Measurements from ENCODE around the gene ACOT8. TPM values are rescaled to one million over a fixed set of nuclear protein-coding genes. Genes with fewer than 3 reads are reported as not detected.
A peak's percentile ranks its signal among the peaks of the same experiment; 100 is the strongest.
"Not testable (repeated sequence)": the region's sequence is repeated elsewhere in the genome, so short reads cannot be mapped to it uniquely, and the experiment has no call there.

ACOT8 gene
- total RNA-seq, 1 donor from 2014 or later = 31.9 TPM

- peak; percentile 89 for DNase-seq
- intact Hi-C loops (cut with micrococcal nuclease) = no loop called here
- ATAC-seq = peak; percentile 80
These were observed 33.1 kb upstream of the ACOT8 start for GRCh38 chr20:45890077-45890984.

DNA sequence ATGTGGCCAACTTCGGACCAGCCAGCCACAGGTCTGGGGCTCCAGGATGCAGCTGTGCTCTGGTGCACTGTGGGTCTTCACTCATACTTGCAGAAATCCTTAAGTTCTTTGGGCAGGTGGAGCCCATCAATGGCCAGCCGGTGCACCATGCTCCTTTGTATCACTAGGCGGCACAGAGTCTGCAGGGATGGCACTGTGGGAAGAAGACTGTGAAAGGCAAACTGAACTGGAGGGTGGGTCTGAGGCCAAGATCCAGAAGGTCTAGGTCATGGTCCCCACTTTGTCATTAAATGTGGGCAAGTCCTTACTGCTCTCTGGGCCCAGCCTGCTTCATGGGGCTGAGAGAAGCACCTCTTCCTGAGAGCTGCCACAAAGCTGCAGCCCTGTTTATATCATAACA is 31.5 kb upstream of the ACOT8 start:
- ATAC-seq = no peak
- intact Hi-C loops (cut with micrococcal nuclease) = no loop called here
- no peak for DNase-seq

- no peak for ATAC-seq
- intact Hi-C loops (cut with micrococcal nuclease) = no loop called here
- DNase-seq = no peak
These were observed 30.1 kb upstream of the ACOT8 start, which contains the start of gene SPATA25 for GRCh38 chr20:45887346-45887715. TSS of gene SPATA25 (minus strand) at chr20:45887622. CDS start at chr20:45887590, 32 bp downstream.

GRCh38 chr20:45886590-45887345 is 29.6 kb upstream of the ACOT8 start:
- ATAC-seq (no peak), DNase-seq (no peak)
- intact Hi-C loops (cut with micrococcal nuclease) = no loop called here

GRCh38 chr20:45883100-45883469 is 25.9 kb upstream of the ACOT8 start:
- intact Hi-C loops (cut with micrococcal nuclease) = no loop called here
- no peak for DNase-seq

GRCh38 chr20:45882469-45883099 is 25.4 kb upstream of the ACOT8 start:
- no peak for DNase-seq
- intact Hi-C loops (cut with micrococcal nuclease) = no loop called here
- ATAC-seq = no peak

More at GRCh38 chr20:45883100-45883469, 25.9 kb upstream of the ACOT8 start:
- no peak for ATAC-seq

- DNase-seq (peak; percentile 99), ATAC-seq (peak; percentile 95)
- intact Hi-C loops (cut with micrococcal nuclease) = no loop called here
These were observed 24.0 kb upstream of the ACOT8 start, which contains the start of gene ZSWIM1 for GRCh38 chr20:45880988-45881788. TSS of gene ZSWIM1 (plus strand) at chr20:45881227. CDS start at chr20:45882593, 1,366 bp downstream.

DNA sequence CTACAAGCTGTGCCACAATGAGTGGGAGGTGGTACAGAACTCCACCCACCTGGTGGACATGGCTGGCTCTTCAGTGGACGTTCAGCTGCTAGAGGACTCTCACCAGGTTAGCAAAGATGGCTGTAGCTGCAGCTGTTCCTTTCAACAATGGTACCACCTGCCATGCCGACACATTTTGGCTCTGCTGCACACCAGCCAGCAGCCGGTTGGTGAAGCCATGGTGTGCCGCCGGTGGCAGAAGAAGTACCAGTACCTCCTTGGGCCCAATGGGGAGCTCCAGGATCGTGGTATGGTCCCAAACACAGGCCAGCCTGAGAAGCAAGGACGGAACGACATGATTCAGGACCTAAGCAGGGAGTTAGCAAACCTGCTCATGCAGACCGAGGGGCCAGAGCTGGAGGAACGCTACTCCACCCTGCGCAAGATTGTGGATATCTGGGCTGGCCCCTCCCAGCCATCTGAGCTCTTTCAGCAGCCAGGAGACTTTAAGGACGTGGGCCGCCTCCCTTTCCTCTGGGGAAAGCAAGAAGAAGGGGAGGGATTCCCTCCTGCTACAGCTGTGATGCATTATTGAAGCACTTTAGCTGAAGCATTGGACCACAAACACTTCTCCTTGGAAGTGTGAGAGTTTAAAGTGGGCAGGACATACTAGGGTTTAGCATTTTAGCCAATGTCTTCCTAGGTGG is 21.0 kb upstream of the ACOT8 start:
- DNase-seq (peak; percentile 56), ATAC-seq (peak; percentile 49)
- intact Hi-C loops (cut with micrococcal nuclease) = no loop called here

DNA sequence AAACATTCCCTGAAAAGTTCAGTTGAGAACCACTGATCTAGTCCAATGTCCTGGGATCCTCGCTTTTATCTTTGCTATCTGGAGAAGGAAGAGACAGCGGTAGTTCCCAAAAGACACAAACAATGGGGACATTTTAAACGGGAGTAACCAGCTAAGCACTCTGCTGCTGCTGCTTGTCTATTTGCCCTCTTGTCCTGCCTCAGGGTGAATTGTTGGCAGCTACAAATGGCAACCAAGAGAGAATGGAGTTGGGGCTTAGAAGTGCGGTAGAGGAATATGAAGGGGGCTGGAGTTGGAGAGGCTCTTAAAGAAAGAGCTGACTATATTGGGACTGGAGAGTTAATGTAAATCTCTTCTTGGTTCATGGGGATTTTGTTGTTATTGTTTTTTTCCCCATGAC is 17.4 kb upstream of the ACOT8 start:
- ATAC-seq = no peak
- no peak for DNase-seq
- intact Hi-C loops (cut with micrococcal nuclease) = no loop called here

DNA sequence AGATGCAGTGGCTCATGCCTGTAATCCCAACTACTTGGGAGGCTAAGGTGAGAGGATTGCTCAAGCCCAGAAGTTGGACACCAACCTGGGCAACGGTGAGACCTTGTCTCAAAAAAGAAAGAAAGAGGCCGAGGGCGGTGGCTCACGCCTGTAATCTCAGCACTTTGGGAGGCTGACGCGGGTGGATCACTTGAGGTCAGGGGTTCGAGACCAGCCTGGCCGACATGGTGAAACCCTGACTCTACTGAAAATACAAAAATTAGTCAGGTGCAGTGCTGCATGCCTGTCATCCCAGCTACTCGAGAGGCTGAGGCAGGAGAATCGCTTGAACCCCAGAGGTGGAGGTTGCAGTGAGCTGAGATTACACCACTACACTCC is 16.9 kb upstream of the ACOT8 start:
- intact Hi-C loops (cut with micrococcal nuclease); DNase-seq; ATAC-seq: not testable (repeated sequence)

DNA sequence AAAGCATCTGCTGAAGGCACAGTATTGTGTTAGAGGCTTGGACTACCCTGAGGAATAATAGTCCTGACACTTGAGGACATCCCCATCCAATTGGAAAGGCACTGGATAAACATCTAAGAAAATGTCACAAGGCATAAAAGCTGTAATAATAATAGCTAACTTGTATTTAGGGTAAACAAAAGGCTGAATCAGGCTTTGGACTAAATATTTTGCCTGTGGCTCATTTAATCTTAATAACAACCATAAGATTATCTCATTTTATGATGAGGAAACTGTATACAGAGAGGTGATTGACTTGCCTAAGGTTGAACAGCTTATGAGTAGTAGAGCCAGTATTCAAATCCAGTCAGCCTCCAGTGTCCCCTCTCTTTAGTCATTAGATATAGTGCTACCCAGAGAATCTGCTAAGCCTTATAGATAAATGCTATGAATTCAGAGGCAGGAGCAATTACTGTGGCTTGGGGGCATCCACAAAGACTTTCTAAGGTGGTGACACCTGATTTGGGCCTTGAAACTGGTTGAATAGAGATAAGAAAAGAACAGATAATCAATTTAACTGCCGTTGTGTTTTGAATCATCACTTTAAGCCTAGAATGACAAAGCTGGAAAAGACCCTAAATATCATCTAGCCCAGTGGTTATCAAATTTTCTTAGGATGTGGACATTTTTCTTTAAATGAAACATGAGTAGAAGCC is 16.4 kb upstream of the ACOT8 start:
- intact Hi-C loops (cut with micrococcal nuclease) = no loop called here
- ATAC-seq (no peak), DNase-seq (no peak)

DNA sequence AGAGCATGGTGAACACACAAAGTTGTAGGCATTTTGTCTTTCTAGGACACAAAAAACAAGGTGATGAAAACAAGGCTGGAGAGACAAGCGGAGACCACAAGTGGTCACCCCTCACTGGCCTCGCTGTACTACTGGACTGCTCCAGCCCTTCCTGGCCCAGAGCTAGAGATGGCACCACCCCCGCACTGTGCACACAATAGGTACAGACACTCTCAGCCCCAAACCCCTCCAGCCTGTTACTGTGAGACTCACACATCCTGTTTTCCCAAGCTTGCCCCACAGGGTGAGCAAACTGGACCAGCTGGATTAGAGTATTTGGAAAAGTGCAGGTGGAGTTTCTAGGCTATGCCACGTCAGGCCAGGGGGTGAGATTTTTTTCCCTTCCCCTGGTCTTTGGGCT is 15.4 kb upstream of the ACOT8 start:
- ATAC-seq (no peak), DNase-seq (no peak)
- intact Hi-C loops (cut with micrococcal nuclease) = no loop called here

DNA sequence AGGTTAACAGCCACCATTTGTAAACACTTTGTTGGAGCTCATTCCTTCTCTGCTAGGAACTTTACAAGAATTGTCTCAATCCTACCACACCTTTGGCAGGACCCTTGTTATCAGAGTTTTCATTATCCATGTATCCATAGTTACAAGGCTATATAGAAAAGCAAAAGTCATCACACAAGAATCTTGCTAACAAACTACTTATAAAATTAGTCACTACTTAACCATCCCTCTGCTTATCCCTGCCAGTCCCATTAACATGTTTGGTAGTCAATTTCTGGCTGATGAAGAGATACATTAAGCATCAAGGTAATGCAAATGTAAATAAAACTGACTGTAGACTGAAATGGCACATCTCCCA is 10.6 kb upstream of the ACOT8 start:
- intact Hi-C loops (cut with micrococcal nuclease) = no loop called here
- no peak for DNase-seq
- ATAC-seq = no peak

DNA sequence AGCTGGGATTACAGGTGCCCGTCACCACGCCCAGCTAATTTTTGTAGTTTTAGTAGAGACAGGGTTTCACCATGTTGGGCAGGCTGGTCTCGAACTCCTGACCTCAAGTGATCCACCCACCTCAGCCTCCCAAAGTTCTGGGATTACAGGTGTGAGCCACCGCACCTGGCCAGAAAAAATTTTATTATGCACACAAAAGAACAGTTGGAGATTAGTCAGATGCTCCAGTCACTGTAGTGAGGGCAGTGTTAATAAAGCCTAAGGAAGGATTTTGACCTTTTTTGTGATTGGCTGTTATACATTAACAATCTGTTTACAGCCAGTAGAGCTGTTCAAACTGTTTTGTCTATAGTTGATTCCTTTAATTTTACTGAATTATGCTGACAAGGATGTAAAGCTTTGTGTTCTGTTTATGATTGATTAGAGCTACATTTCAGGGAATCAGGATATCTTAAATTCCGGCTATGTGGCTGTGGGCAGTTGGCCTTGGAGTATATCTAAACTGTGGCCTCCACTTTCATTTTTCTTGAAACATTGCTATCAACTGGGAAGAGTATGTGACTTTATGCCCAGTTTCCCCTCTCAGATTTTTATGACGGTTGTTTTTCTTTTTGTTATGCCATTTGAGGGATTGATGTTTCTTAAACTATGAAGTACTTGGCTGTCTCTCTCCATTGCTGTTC is 10.1 kb upstream of the ACOT8 start:
- intact Hi-C loops (cut with micrococcal nuclease) = no loop called here
- ATAC-seq (no peak), DNase-seq (no peak)

DNA sequence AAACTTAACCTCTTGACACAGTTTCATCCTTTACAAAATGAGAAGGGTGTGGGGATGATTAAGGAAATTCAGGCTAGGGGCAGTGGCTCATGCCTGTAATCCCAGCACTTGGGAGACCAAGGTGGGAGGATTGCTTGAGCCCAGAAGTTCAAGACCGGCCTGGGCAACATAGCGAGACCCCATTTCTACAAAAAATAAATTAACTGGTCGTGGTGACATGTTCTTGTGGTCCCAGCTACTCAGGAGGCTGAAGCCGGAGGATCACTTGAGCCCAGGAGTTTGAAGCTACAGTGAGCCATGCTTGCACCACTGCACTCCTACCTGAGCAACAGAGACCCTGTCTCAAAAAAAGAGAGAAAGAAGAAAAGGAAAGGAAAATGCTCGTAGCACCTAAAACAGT is 9.3 kb upstream of the ACOT8 start:
- ATAC-seq = no peak
- no peak for DNase-seq
- intact Hi-C loops (cut with micrococcal nuclease) = no loop called here

DNA sequence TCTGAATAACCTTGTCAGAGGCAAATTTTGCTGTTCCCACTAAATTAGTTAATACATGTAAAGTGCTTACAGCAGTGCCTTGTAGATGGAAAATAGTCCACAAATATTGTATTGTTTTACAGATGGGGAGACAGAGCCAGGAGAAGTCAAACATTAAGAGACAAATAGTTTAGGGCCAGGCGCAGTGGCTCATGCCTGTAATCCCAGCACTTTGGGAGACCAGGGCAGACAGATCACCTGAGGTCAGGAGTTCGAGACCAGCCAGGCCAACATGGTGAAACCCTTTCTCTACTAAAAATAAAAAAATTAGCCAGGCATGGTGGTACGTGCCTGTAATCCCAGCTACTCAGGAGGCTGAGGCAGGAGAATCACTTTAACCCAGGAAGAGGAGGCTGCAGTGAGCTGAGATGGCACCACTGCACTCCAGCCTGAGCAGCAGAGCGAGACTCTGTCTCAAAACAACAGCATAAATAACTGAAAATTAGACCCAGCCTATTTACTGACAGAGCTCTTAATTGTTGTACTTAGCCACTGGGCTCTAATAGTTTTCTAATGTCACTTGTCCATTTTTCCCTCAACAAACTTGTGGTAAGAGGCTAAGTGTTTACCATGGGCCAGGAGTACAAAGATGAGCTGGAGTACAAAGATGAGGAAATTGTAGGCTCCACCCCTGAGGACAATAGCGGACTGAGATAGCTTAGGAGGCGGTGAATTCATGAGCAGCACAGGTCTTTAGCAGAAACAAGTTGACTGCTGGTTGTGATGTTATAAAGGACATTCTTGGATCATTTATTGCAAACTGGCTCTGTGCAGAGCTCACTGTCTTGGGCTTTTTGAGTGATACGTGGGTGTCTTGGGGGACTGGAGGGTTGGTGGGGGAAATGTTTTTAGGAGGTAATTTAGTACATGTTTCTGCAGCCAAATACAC is 6.6 kb upstream of the ACOT8 start:
- DNase-seq (no peak), ATAC-seq (no peak)
- intact Hi-C loops (cut with micrococcal nuclease) = no loop called here

All from left ventricle myocardium superior (tissue), 1 donor.